ENCODE results near the gene GRM8.

GRM8 gene

GRCh38 chr7:127154101-127154500, 98.6 kb downstream of the GRM8 start:
- TF ChIP-seq, protein P1, sequence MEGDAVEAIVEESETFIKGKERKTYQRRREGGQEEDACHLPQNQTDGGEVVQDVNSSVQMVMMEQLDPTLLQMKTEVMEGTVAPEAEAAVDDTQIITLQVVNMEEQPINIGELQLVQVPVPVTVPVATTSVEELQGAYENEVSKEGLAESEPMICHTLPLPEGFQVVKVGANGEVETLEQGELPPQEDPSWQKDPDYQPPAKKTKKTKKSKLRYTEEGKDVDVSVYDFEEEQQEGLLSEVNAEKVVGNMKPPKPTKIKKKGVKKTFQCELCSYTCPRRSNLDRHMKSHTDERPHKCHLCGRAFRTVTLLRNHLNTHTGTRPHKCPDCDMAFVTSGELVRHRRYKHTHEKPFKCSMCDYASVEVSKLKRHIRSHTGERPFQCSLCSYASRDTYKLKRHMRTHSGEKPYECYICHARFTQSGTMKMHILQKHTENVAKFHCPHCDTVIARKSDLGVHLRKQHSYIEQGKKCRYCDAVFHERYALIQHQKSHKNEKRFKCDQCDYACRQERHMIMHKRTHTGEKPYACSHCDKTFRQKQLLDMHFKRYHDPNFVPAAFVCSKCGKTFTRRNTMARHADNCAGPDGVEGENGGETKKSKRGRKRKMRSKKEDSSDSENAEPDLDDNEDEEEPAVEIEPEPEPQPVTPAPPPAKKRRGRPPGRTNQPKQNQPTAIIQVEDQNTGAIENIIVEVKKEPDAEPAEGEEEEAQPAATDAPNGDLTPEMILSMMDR (IDR thresholded peaks at IDR 0.05; ENCODE audit: insufficient read depth, missing control alignments), result no peak
- FAIRE-seq, result no peak
- DNase-seq (ENCODE audit: insufficient read length, low spot score), result no peak

- FAIRE-seq, result no peak
- no peak for DNase-seq (ENCODE audit: insufficient read length, low spot score)
- TF ChIP-seq, protein P1 (IDR thresholded peaks at IDR 0.05; ENCODE audit: insufficient read depth, missing control alignments), result no peak
Measured at GRCh38 chr7:127153315-127153714, 99.4 kb downstream of the GRM8 start.

- TF ChIP-seq, protein P1 (IDR thresholded peaks at IDR 0.05; ENCODE audit: insufficient read depth, missing control alignments), result no peak
- DNase-seq (ENCODE audit: insufficient read length, low spot score) (no peak), FAIRE-seq (no peak)
Measured at GRCh38 chr7:127152423-127152822, 100.3 kb downstream of the GRM8 start.

- FAIRE-seq (no peak), DNase-seq (ENCODE audit: insufficient read length, low spot score) (no peak)
- TF ChIP-seq, protein P1 (IDR thresholded peaks at IDR 0.05; ENCODE audit: insufficient read depth, missing control alignments), result no peak
Measured at GRCh38 chr7:127151379-127151778, 101.4 kb downstream of the GRM8 start.

GRCh38 chr7:127150543-127150942, 102.2 kb downstream of the GRM8 start:
- FAIRE-seq (no peak), DNase-seq (ENCODE audit: insufficient read length, low spot score) (no peak)
- TF ChIP-seq, protein P1 (IDR thresholded peaks at IDR 0.05; ENCODE audit: insufficient read depth, missing control alignments), result no peak

DNA sequence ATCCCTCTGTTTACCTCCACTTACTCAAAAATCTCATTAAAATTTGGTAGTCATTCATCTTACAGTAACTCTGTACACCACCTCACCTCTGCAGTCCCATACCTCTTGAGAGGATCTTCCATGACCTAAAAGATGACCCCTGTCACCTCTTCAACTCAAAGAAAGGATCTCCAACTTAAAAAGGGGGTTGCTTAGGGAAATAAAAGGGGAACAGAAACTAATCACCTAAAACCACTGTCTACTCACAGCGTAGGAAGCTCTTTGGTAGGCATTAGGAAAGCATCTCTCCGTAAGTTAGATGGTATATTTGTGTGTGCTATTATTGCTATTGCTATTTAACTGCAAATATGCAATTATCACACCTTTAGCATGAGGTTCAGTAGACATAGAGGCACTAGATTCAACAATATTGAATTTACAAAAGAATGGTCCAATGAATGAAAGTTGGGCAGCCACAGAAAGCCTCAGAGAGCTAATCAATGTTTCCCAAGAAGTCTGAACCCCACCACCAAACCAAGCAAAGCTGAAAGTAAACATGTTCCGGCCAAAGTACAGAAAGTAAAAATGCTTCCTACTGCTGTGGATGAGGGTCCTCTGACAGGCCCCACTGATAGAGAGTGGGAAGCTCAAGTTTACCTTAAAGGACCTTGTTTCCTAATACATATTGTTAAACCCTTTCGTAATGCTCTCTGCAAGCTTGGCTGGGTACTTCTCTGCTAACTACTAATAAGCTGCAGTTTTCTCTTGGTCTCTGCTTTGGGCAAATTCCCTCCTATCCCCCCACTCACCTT, 105.8 kb downstream of the GRM8 start:
- no peak for DNase-seq (ENCODE audit: insufficient read length, low spot score)
- FAIRE-seq, result no peak
- TF ChIP-seq, protein P1 (IDR thresholded peaks at IDR 0.05; ENCODE audit: insufficient read depth, missing control alignments), result no peak

GRCh38 chr7:127137146-127137545, 115.6 kb downstream of the GRM8 start:
- no peak for DNase-seq (ENCODE audit: insufficient read length, low spot score)
- TF ChIP-seq, protein P1 (IDR thresholded peaks at IDR 0.05; ENCODE audit: insufficient read depth, missing control alignments), result no peak
- no peak for FAIRE-seq
